SK-N-SH (cell line): ENCODE measurements around the gene HFE. TPM values are rescaled to one million over a fixed set of nuclear protein-coding genes. Genes with fewer than 3 reads are reported as not detected.

Experiments
- CTCF ChIA-PET: fragments of 300-600, 350-600 bp; formaldehyde crosslinking; extraction: SDS; loops from one replicate; lab custom pipeline; 2021; lab: Yijun Ruan, JAX
- POLR2A ChIA-PET: fragments of 350-600 bp; sonication (Branson Sonifier 250); formaldehyde crosslinking; extraction: SDS; loops from one replicate; lab custom pipeline; 2020; ENCODE audit warnings: antibody characterized with exemption, inconsistent platforms; lab: Yijun Ruan, JAX
- DNase-seq: peaks from one replicate; pipeline ENCODE4 v3.0.0; 2012
- H2AFZ ChIP-seq: fragments of 200-600 bp; sonication (generic); 2 replicates; pipeline ENCODE4 v1.8.1; 2016; ENCODE audit warnings: antibody characterized with exemption, mild to moderate bottlenecking, low read depth
- H3F3A ChIP-seq: fragments of 200-600 bp; sonication (generic); replicated peaks from 2 replicates; pipeline ENCODE3; 2016; ENCODE audit warnings: antibody characterized with exemption, mild to moderate bottlenecking; ENCODE audit not compliant: insufficient read depth
- H3K27ac ChIP-seq, 2 experiments: fragments of 200-500 bp in 1 of 2; fragments of 200-600 bp in 1 of 2; sonication (Bioruptor generic) in 1 of 2; sonication (generic), shearing (Covaris generic) in 1 of 2; 2 replicates each; pipeline versions ENCODE4 v1.5.1 to v1.6.1; 2014 to 2016; ENCODE audit warnings: low read depth in 2 of 2, inconsistent platforms in 1 of 2, low read length in 1 of 2, mild to moderate bottlenecking in 1 of 2, mixed read lengths in 1 of 2
- H3K27me3 ChIP-seq: fragments of 200-600 bp; sonication (generic), shearing (Covaris generic); 2 replicates; pipeline ENCODE4 v1.6.1; 2016; ENCODE audit warnings: mixed run types; ENCODE audit not compliant: insufficient read depth
- H3K36me3 ChIP-seq, 2 experiments: fragments of 200-500 bp in 1 of 2; fragments of 200-600 bp in 1 of 2; sonication (Bioruptor generic) in 1 of 2; sonication (generic) in 1 of 2; replicated peaks in 1 of 2; 2 replicates each; pipeline versions ENCODE3 to v1.5.1; 2014 to 2016; ENCODE audit warnings: low read length in 1 of 2, mild to moderate bottlenecking in 1 of 2; ENCODE audit not compliant: insufficient read depth in 2 of 2, control insufficient read depth in 1 of 2
- H3K4me1 ChIP-seq, 2 experiments: fragments of 200-500 bp in 1 of 2; fragments of 200-600 bp in 1 of 2; sonication (Bioruptor generic) in 1 of 2; sonication (generic), shearing (Covaris generic) in 1 of 2; 2 replicates each; pipeline versions ENCODE4 v1.5.1 to v1.6.1; 2014 to 2016; ENCODE audit warnings: low read depth in 1 of 2, low read length in 1 of 2, mixed run types in 1 of 2; ENCODE audit not compliant: insufficient read depth in 2 of 2, control insufficient read depth in 1 of 2
- H3K4me2 ChIP-seq: fragments of 200-600 bp; sonication (generic), shearing (Covaris generic); 2 replicates; pipeline ENCODE4 v1.6.1; 2017; ENCODE audit warnings: mixed run types
- H3K4me3 ChIP-seq, 2 experiments: fragments of 200-500 bp in 1 of 2; fragments of 200-600 bp in 1 of 2; sonication (Bioruptor generic) in 1 of 2; sonication (generic), shearing (Covaris generic) in 1 of 2; 2 replicates each; pipeline versions ENCODE4 v1.5.1 to v1.8.1; 2014 to 2016; ENCODE audit warnings: low read depth in 2 of 2, inconsistent platforms in 1 of 2, low read length in 1 of 2, mild to moderate bottlenecking in 1 of 2, mixed read lengths in 1 of 2, moderate library complexity in 1 of 2
- H3K79me2 ChIP-seq: fragments of 200-600 bp; sonication (generic); 2 replicates; pipeline ENCODE4 v1.8.1; 2017; ENCODE audit warnings: mild to moderate bottlenecking; ENCODE audit not compliant: insufficient read depth
- H3K9ac ChIP-seq: fragments of 200-600 bp; sonication (generic); 2 replicates; pipeline ENCODE4 v1.6.1; 2017; ENCODE audit warnings: mixed run types
- H3K9me2 ChIP-seq: fragments of 200-600 bp; sonication (generic); 2 replicates; pipeline ENCODE4 v1.6.1; 2017; ENCODE audit warnings: mixed run types
- H3K9me3 ChIP-seq: fragments of 200-600 bp; sonication (generic); 2 replicates; pipeline ENCODE4 v1.6.1; 2017; ENCODE audit warnings: mixed run types, mild to moderate bottlenecking, moderate library complexity
- H4K20me1 ChIP-seq: fragments of 200-600 bp; sonication (generic); 2 replicates; pipeline ENCODE4 v1.6.1; 2017; ENCODE audit warnings: mild to moderate bottlenecking, mixed run types; ENCODE audit not compliant: insufficient read depth
- CTCF ChIP-seq: fragments of 200-600 bp; sonication (generic); IDR thresholded peaks from 2 replicates; pipeline ENCODE4 v1.6.1; 2017; ENCODE audit warnings: antibody characterized with exemption, mild to moderate bottlenecking, moderate library complexity
- EZH2phosphoT487 ChIP-seq: fragments of 200-600 bp; sonication (generic); IDR thresholded peaks from 2 replicates; pipeline ENCODE4 v1.6.1; 2017; ENCODE audit warnings: low read depth, mixed run types, mild to moderate bottlenecking, antibody characterized with exemption, moderate library complexity, borderline replicate concordance
- FOXJ3 ChIP-seq: sonication (generic); formaldehyde crosslinking; IDR thresholded peaks from 2 replicates; pipeline ENCODE4 v1.5.1; 2020; ENCODE audit warnings: mild to moderate bottlenecking, missing genetic modification reagents
- GABPA ChIP-seq: IDR thresholded peaks from 2 replicates; pipeline ENCODE4 v1.4.0; 2012; ENCODE audit warnings: low read depth, mild to moderate bottlenecking
- GATA2 ChIP-seq: sonication (generic); formaldehyde crosslinking; IDR thresholded peaks from 2 replicates; pipeline ENCODE4 v1.5.0; 2020; ENCODE audit warnings: mild to moderate bottlenecking, missing genetic modification reagents
- MEF2A ChIP-seq: IDR thresholded peaks from 2 replicates; pipeline ENCODE4 v1.4.0; 2012; ENCODE audit warnings: low read depth, borderline replicate concordance
- NRF1 ChIP-seq: IDR thresholded peaks from 2 replicates; pipeline ENCODE4 v1.6.1; 2012; ENCODE audit warnings: low read depth, mild to moderate bottlenecking, low read length
- PBX3 ChIP-seq: IDR thresholded peaks from 2 replicates; pipeline ENCODE4; 2012
- RCOR1 ChIP-seq: fragments of 150-350 bp; IDR thresholded peaks from 2 replicates; pipeline ENCODE4 v1.6.1; 2017; ENCODE audit warnings: antibody characterized with exemption, low read length
- SMC3 ChIP-seq: IDR thresholded peaks from 2 replicates; pipeline ENCODE4 v1.6.1; 2012; ENCODE audit warnings: low read depth, low read length, improper control_type of control experiment
- TEAD4 ChIP-seq: IDR thresholded peaks from 2 replicates; pipeline ENCODE4 v1.4.0; 2012; ENCODE audit warnings: mild to moderate bottlenecking, borderline replicate concordance; ENCODE audit not compliant: insufficient read depth
- USF1 ChIP-seq: IDR thresholded peaks from 2 replicates; pipeline ENCODE4 v1.4.0; 2012; ENCODE audit warnings: low read depth, borderline replicate concordance
- USF2 ChIP-seq: fragments of 150-350 bp; IDR thresholded peaks from 2 replicates; pipeline ENCODE4 v1.6.1; 2017; ENCODE audit warnings: antibody characterized with exemption, low read length, low read depth, borderline replicate concordance
- YY1 ChIP-seq: IDR thresholded peaks from 2 replicates; pipeline ENCODE4 v1.4.0; 2012; ENCODE audit warnings: low read depth, mild to moderate bottlenecking
- WGBS: methylation state at CpG from one replicate; pipeline ENCODE4 v1.1.6; 2017; ENCODE audit warnings: low lambda C conversion rate; 5-methylcytosine and 5-hydroxymethylcytosine counted together
- polyA plus RNA-seq, 3 experiments: library from polyadenylated mRNA; depleted of rRNA; stranded (reverse); fragments of >200 nt; gene quantifications; 2 replicates each; pipeline ENCODE4 v1.2.3, GENCODE V29; 2012

Gene HFE
- polyA plus RNA-seq, 1 of the 3 experiments (the other 2 are of a cell fraction), result not detected

- WGBS, result 94% methylated on average over 18 of the region's 18 CpGs
- H3K27ac ChIP-seq, result no peak overlapping the region
- H3K4me2 ChIP-seq, result no peak overlapping the region
- H3F3A ChIP-seq, result peaks cover 28% of the 10 kb centered on the region
- H3K79me2 ChIP-seq, result no peaks in the 10 kb centered on the region
- POLR2A ChIA-PET, result interaction anchor here (0.9 kb wide), 1 partner anchor 1717 kb away, joined by 3 read pairs; no protein-coding TSS in a partner anchor
- no peak for DNase-seq
- H4K20me1 ChIP-seq, result no peaks in the 10 kb centered on the region
- no peaks in the 10 kb centered on the region for H3K36me3 ChIP-seq
- TF ChIP-seq USF1 (no peak), MEF2A (no peak), RCOR1 (no peak), TEAD4 (no peak)
- TF ChIP-seq, all 33 proteins: peak for 0
- Histone ChIP-seq H3K4me3 (no peak overlapping the region), H2AFZ (no peak overlapping the region), H3K9ac (no peak overlapping the region), H3K9me2 (no peaks in the 10 kb centered on the region), H3K4me1 (peaks cover 5 to 11% of the 10 kb centered on the region in 2 experiments), H3K9me3 (no peaks in the 10 kb centered on the region), H3K27me3 (no peaks in the 10 kb centered on the region)
- CTCF ChIA-PET, result interaction anchor here (1.1 to 2.1 kb wide), 4 partner anchors 11 to 45 kb away, joined by 4 to 10 read pairs (median 6); no protein-coding TSS in a partner anchor
Observed at GRCh38 chr6:26107935-26108334, 20.7 kb downstream of the HFE start.

DNA sequence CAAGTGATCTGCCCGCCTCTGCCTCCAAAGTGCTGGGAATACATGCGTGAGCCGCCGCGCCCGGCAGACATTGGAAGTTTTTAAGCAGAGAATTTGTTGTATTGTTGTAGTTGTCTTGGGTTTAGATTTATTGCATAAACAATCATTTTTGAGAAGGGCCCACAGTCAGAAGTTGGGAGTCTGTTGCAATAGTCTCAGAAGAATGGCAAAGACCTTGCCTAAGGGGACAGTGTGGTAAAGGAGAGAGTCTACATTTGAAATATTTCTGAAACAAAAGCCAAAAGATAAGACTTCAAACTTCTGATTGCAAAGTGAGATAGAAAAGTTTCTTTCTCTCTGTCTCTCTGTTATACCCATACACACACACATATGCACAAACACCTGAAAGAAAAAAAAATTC is 22.5 kb downstream of the HFE start:
- no peaks in the 10 kb centered on the region for H4K20me1 ChIP-seq
- no peak for DNase-seq
- H3K36me3 ChIP-seq, result no peaks in the 10 kb centered on the region
- H3K9me2 ChIP-seq, result no peaks in the 10 kb centered on the region
- H3K9me3 ChIP-seq, result no peaks in the 10 kb centered on the region
- no peak overlapping the region for H3K9ac ChIP-seq
- no peak for TF ChIP-seq FOXJ3 (CRISPR knock-in tag)
- POLR2A ChIA-PET, result no interaction called here
- peaks cover 0 to 8% of the 10 kb centered on the region in 2 experiments; a peak in 2 of 4 replicates for H3K4me1 ChIP-seq
- H3K79me2 ChIP-seq, result no peaks in the 10 kb centered on the region
- peaks cover 14% of the 10 kb centered on the region for H3F3A ChIP-seq
- H3K27me3 ChIP-seq, result no peaks in the 10 kb centered on the region
- 98% methylated on average over 6 of the region's 6 CpGs for WGBS
- H3K4me2 ChIP-seq, result no peak overlapping the region
- no peak overlapping the region for H2AFZ ChIP-seq
- CTCF ChIA-PET, result no interaction called here
- H3K27ac ChIP-seq, result no peak overlapping the region
- H3K4me3 ChIP-seq, result no peak overlapping the region

GRCh38 chr6:26113570-26113969 is 26.3 kb downstream of the HFE start:
- no peaks in the 10 kb centered on the region for H3K79me2 ChIP-seq
- no peak overlapping the region for H3K9ac ChIP-seq
- no peaks in the 10 kb centered on the region for H3K9me2 ChIP-seq
- H3K27ac ChIP-seq, result no peak overlapping the region
- no peak overlapping the region for H3K4me2 ChIP-seq
- no peak overlapping the region for H3K4me3 ChIP-seq
- CTCF ChIA-PET, result no interaction called here
- H3K9me3 ChIP-seq, result no peaks in the 10 kb centered on the region
- POLR2A ChIA-PET, result interaction anchor here (1.0 to 3.8 kb wide), 2 partner anchors 9 to 10 kb away, joined by 5 to 9 read pairs; a partner anchor contains a TSS
- H2AFZ ChIP-seq, result no peak overlapping the region
- no peaks in the 10 kb centered on the region for H3K27me3 ChIP-seq
- H3K4me1 ChIP-seq, result no peaks in the 10 kb centered on the region; a peak in 1 of 4 replicates
- H3K36me3 ChIP-seq, result no peaks in the 10 kb centered on the region
- no peaks in the 10 kb centered on the region for H3F3A ChIP-seq
- no peak for DNase-seq
- no peaks in the 10 kb centered on the region for H4K20me1 ChIP-seq
- TF ChIP-seq GABPA (no peak), EZH2phosphoT487 (no peak), NRF1 (no peak), FOXJ3 (CRISPR knock-in tag) (no peak), YY1 (no peak), CTCF (no peak), RCOR1 (no peak), TEAD4 (no peak), GATA2 (CRISPR knock-in tag) (no peak), MEF2A (no peak), SMC3 (no peak), USF2 (no peak), PBX3 (no peak)
